Breast epithelium (tissue), 3 donors: ENCODE data around the gene OR1I1.

Experiments
- POLR2AphosphoS5 ChIP-seq, 3 donors: sonication (generic); formaldehyde crosslinking; IDR thresholded peaks; one replicate each; pipeline ENCODE4 v1.6.1; 2017; ENCODE audit warnings: antibody characterized with exemption in 3 of 3
- TF ChIP-seq, protein P1 (sequence below), 3 donors: fragments of 450-650 bp; IDR thresholded peaks; one replicate each; pipeline ENCODE4 v1.5.1; 2016 to 2017; ENCODE audit warnings: antibody characterized with exemption in 3 of 3, mild to moderate bottlenecking in 3 of 3, moderate library complexity in 3 of 3

GRCh38 chr19:15136234-15136954 lies 54.4 kb downstream of the OR1I1 start:
- no peak for TF ChIP-seq POLR2AphosphoS5 (IDR thresholded peaks at IDR 0.05)
- TF ChIP-seq, protein P1, sequence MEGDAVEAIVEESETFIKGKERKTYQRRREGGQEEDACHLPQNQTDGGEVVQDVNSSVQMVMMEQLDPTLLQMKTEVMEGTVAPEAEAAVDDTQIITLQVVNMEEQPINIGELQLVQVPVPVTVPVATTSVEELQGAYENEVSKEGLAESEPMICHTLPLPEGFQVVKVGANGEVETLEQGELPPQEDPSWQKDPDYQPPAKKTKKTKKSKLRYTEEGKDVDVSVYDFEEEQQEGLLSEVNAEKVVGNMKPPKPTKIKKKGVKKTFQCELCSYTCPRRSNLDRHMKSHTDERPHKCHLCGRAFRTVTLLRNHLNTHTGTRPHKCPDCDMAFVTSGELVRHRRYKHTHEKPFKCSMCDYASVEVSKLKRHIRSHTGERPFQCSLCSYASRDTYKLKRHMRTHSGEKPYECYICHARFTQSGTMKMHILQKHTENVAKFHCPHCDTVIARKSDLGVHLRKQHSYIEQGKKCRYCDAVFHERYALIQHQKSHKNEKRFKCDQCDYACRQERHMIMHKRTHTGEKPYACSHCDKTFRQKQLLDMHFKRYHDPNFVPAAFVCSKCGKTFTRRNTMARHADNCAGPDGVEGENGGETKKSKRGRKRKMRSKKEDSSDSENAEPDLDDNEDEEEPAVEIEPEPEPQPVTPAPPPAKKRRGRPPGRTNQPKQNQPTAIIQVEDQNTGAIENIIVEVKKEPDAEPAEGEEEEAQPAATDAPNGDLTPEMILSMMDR (IDR thresholded peaks at IDR 0.05): no peak
